ENCODE results near the gene KRTCAP2.

The KRTCAP2 gene

DNA sequence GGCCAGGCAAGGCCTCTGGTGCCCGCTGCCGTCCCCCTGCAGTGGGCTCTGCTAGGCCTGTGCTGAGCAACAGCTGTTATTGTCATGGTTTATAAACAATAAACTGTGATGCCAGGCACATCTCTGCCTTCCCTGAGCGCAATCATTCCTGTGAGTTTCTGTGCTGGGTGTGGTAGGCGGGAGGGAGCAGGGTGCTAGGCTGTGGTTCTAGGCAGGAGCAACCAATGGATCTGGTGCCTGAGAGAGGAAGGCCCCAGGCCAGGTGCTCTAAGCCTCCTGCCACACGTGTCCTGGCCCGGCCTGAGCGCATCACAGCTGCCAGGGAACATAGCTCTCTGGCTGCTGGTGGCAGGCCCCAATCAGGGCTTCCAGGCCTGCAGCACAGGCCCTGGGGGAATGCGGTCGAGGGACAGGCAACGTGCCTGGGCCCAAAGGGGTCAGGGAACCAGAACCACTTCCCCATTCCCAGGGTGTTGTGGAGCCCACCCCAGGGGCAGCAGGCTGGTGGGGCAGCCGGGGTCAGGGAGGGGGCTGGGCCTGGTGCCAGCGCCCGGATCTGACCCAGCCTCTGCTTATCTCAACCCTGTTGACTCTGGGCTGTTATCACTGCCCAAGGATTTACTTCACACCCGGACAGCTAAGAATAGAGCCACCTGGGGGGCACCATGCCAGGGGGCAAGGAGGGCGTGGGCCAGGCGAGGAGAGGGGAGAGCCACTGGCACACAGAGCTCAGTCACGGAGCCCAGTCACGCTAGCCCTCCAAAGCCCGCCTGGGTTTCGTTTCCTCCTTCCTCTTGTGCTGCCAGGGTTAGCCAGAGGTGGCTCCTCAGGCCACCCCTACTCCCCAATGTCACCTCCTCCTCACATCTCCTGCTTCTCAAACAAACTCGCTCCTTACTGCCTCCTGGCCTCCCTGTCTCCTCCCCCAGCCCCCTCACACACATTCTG is 12.0 kb upstream of the KRTCAP2 start:
- no peak for DNase-seq (ENCODE audit: low read depth in 1 of 2, low spot score in 1 of 2)

DNA sequence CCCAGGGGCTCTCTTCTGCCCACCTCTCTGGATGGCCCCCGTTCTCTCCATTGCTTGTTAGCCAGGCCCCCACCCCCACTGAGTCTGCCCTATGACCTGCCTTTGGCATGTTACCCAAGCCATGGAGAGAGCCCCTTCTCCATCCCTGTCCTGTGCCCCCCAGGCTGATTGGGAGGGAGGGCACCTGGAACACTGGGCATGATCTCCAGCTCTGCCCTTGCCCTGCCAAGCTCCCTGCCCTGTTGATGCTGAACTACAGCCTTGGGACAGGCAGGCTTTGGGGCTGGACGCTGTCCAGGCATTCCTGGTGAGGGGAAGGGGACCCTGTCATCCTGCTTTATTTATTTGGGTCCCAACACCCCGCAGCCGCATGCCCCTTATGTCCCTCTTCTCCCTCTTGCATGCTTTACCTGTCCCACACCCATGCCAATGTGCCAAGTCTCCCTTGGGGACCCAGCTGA is 11.3 kb upstream of the KRTCAP2 start:
- DNase-seq (ENCODE audit: low read depth in 1 of 2, low spot score in 1 of 2): no peak

DNA sequence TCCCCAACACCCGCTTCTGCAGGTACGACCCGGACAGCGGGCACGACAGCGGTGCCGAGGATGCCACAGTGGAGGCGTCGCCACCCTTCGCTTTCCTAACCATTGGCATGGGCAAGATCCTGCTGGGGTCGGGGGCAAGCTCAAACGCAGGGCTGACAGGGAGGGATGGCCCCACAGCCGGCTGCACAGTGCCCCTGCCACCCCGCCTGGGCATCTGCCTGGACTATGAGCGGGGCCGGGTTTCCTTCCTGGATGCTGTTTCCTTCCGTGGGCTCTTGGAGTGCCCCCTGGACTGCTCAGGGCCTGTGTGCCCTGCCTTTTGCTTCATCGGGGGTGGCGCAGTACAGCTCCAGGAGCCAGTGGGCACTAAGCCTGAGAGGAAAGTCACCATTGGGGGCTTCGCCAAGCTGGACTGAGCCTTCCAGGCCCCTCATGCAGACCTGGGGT is 10.7 kb upstream of the KRTCAP2 start:
- no peak for DNase-seq (ENCODE audit: low read depth in 1 of 2, low spot score in 1 of 2)

DNA sequence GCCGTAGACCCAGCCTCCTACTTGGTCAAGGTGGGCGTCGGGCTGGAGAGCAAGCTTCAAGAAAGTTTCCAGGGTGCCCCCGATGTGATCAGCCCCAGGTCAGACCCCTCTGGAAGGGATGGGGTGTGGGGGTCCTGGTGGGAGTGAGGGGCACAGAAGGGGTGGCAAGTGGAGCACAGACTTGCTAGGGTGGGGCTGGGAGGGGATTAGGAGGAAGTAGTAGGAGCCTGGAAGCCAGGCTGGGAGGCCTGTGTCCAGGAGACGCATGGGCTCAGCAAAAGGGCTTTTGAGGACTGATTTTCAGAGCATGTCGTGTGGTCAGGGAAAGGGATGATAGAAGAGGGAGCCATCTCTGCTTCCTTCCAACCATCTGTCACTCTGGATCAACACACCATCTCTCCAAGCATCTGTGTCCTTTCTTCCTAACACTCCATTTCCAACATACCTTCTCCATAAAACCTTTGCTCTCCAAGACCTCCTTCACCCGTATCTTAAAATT is 9.0 kb upstream of the KRTCAP2 start:
- DNase-seq (ENCODE audit: low read depth in 1 of 2, low spot score in 1 of 2): no peak

DNA sequence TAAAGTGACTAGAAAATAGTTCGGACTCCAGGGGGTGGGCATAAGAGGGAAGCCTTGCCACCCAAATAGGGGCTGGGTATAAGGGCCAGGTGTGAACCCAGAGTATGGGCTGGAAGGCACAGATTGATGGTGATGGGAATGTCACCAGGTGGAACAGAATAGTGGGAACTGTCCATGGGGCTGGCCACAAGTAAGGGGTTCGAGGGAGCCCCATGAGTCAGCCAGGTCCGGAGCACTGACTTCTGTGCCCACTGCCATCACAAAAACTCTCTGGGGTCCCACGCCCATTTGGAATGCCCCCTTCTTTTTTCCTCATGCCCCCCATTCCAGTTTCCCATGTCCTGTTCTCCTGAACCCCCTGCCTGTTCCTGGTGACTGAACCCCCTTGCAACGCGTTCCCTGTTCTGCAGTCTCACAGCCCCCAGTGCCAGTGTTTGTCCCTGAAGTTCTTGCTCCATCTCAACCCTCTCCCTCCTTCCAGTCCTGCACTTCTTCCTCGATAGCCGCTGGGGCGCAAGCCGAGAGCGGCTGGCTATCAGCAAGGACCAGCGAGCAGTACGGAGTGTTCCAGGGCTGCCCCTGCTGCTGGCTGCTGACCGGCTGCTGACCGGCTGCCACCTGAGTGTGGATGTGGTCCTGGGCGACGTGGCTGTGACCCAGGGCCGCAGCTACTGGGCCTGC is 8.4 kb upstream of the KRTCAP2 start:
- no peak for DNase-seq (ENCODE audit: low read depth in 1 of 2, low spot score in 1 of 2)

DNA sequence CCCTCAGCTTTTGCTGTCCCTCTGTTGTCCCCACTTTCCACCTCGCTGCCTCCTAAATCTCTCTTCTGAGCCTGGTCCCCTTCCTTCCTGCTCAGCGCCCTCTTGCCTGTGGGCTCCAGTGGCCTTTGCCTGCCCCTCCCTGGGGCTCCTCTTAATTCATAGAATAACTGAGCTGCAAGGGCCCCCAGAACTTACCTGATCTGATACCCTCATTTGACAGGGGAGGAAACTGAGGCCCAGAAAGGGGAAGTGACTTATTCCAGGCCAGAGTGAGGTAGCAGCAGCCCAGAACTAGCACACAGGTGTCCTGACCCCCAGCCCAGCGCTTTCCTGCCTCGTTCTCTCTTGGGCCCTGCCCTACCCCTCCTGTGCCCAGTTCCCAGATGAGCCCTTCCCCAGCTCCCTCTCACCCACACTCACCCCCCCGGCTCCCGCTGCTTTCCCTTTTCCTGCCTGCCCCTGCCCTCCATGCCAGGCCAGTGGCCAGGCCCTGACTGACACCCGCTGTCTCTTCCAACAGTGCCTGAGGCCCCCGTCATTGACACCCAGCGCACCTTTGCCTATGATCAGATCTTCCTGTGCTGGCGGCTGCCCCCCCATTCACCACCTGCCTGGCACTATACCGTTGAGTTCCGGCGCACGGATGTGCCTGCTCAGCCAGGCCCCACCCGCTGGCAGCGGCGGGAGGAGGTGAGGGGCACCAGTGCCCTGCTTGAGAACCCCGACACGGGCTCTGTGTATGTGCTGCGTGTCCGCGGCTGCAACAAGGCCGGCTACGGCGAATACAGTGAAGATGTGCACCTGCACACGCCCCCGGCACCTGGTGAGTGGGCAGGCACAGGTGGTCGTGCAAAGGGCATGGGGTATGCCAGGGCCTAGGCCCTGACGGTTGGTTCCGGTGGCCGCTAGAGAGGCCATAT is 6.3 kb upstream of the KRTCAP2 start:
- DNase-seq (ENCODE audit: low read depth in 1 of 2, low spot score in 1 of 2): no peak

DNA sequence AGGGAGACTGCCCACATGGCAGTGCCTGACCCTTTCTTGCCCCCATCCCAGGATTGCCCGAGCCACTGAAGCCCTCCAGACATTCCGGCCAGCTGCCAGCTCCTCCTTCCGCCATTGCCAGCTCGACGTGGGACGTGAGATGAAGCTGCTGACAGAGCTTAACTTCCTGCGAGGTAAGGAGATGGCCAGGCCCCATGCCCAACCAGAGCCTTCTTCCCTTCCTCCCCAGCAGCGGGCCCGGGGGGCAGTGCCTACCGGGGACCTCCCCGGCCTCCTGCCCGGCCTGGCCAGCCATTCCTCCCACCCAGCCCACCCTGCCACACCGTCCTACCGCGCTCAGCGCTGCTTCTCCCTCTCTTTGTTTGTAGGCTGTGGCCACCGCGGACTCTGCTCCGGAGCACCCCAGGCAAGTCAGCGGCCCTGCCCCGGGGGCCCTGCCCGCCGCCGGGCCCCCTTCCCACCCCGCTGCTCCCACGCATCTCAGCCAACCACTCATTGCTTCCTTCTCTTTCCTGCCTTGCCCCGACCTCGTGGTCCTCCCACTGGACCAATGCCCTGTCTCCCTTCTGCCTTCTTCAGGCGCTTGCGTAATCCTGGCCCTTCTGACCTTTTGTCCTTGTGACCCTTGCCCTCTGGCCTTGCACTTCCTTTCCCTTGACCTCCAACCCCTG is 5.5 kb upstream of the KRTCAP2 start:
- DNase-seq (ENCODE audit: low read depth in 1 of 2, low spot score in 1 of 2): no peak

DNA sequence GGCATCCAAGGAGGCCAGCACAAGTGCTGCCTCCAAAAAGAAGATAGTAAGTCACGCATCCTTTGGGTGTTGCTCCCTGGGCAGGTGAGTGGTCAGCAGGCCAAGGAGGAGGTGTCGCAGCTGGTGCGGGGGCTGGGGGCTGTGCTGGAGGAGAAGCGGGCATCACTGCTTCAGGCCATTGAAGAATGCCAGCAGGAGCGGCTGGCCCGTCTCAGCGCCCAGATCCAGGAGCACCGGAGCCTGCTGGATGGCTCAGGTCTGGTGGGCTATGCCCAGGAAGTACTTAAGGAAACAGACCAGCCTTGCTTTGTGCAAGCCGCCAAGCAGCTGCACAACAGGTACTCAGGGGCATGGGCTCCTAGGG is 4.8 kb upstream of the KRTCAP2 start:
- no peak for DNase-seq (ENCODE audit: low read depth in 1 of 2, low spot score in 1 of 2)

DNA sequence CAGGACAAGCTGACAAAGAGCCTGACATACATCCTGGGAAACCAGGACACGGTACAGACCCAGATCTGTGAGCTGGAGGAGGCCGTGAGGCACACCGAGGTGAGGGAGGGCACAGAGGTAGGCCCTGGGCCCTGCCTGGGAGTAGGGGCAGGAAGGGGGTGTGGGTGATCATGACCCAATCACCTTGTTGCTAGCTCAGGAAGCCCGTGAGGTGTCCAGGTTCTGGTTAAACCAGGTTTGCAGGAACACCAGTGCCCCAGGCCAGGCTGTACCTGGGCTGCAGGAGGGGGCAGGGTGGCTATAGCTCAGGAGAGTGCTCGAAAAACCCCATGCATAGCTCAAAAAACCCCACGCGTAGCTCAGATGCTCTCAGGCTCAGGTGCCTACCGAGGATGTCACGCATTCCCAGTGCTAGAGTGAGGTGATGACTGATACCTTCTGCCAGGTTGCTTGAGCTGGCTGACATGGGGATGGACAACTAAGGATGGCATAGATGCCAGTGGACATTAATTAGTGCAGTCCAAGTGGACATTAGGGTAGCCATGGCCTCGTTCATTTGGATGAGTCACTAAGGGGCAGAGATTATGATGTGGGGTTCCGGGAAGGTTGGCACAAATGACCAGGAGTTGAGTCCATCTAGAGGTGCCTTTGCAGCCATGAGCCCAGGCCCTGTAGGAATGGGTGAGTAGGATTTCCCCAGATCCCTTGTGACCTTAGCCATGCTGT is 4.3 kb upstream of the KRTCAP2 start:
- no peak for DNase-seq (ENCODE audit: low read depth in 1 of 2, low spot score in 1 of 2)

DNA sequence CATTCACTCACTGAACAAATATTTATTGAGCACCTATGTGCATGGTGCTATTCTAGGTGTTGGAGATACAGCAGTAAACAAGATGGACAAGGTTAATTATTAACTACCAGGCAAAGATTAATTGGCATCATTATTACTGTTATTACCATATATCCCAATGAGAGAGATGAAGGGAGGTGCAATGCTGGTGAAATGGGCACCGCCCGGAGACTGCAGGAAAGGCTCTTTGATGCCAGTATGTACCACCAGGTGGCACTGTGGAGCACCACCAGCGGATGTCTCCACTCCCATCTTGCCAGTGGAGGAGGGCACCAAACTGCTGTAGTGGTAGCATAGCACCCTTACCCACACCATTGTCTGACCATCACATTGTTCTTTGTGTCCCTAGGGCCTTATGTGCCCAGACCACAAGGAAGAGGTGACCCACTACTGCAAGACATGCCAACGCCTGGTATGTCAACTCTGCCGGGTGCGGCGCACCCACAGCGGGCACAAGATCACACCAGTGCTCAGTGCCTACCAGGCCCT is 3.5 kb upstream of the KRTCAP2 start:
- DNase-seq (ENCODE audit: low read depth in 1 of 2, low spot score in 1 of 2): peak; percentile 69 to 75

DNA sequence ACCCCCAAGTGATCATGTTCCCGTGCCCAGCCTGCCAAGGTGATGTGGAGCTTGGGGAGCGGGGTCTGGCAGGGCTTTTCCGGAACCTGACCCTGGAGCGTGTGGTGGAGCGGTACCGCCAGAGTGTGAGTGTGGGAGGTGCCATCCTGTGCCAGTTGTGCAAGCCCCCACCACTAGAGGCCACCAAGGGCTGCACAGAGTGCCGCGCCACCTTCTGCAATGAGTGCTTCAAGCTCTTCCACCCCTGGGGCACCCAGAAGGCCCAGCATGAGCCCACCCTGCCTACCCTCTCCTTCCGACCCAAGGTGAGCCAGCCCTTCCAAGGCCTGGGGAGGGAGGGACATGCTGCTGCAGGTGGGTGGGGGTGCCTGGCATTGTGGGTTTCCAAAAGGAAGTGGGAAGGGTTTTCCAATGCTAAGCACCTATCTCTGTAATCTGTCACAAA is 2.8 kb upstream of the KRTCAP2 start:
- no peak for DNase-seq (ENCODE audit: low read depth in 1 of 2, low spot score in 1 of 2)

DNA sequence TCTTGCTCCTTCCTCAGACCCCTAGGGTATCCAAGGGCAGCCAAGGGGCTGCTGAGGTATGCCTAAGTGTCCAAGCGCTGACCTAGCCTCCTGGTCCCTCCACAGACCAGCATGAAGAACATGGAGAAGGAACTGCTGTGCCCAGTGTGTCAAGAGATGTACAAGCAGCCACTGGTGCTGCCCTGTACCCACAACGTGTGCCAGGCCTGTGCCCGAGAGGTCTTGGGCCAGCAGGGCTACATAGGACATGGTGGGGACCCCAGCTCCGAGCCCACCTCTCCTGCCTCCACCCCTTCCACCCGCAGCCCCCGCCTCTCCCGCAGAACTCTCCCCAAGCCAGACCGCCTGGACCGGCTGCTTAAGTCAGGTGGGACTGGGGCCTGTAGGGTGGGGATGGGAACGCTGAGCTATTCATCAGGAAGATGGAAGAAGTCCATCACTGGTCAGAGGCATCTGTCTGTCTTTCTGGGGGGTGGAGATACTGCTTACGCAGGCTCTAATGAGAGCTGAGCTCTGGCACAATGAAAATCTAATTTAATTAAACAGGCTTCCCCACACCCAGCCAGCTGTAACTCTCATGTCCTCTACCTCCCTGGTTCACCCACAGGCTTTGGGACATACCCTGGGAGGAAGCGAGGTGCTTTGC is 2.3 kb upstream of the KRTCAP2 start:
- DNase-seq (ENCODE audit: low read depth in 1 of 2, low spot score in 1 of 2): no peak

DNA sequence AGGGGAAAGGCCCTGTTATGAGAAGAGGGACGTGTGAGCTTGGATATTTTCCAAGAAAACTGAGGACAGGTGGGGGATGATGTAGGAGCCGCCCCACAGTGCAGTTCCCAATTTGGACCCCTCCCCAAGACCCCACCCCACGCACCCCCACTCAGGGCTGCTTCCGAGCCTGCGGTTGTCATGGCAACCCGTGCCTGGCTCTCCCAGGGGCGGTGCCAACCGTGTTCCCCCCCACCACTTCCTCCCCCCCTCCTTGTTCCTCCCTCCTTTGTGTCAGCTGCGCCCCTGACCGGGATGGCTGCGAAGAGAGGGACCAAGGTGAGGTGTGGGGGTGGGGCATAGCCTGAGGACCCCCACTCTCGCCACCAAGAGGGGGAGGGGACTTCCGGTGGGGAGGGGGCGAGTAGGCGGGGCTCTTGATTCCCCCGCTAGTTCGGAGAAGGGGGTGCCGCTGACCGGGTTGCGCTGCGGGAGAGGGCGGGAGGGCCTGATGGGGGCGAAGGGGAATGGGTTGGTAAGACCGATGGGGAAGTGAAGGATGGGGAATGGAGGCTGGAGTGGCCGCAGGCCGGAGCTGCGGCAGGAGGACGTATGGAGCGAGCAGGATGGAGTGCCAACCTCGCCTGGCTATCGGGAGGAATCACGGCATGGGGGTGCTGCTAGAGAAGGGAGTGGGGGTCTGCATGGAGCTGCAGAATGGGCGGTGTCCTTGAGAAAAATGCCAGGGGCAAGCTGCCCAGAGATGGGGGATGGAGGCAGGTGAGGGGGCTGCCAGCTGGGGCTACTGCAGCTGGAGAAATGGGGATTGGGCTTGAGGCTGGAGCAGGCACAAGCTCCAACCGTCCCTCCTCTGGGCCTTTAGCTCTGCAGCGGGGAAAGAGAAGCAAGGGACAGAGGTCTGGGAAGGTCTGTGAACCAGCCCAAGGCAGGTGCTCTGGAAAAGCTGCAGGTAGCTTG is 1.5 kb upstream of the KRTCAP2 start:
- DNase-seq (ENCODE audit: low read depth in 1 of 2, low spot score in 1 of 2): peak in 1 of 2 donors; percentile 22

DNA sequence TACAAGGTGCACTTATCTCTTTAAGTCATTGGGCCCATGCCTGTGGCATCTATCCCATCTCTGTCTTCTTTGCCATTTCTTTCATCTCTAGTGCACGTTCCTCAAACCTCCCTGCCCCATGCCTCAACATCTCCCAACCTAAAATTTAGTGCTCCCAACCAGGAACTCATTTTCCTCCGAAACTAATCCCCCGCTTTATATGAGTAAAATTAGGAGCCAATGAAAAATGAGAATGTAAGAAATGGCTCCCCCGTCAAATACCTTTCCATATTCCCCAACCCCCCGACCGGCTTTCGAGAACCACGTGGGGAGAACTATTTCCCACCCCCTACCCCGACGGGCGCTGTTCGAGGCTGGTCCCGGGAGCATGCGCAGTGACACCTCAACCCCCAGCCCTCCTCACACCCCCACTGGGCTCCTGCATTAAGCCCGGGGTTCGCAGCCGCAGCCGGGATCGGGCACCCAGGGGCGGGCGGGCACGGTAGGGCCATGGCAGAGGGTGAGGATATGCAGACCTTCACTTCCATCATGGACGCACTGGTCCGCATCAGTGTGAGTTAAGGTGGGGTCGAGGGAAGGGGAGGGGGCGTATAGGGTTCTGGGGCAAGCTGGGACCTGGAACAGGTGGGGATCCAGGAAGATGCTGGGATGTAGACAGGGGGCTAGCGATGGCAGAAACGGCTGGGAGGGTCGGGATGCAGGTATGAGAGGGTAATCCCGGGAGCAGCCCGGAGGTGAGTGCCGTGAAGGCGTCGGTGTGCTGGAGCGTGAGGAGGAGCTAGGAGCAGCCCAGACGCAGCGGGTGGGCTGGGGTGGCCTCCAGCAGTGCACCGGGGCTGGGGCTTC is 597 bp upstream of the KRTCAP2 start, which contains the start of gene TRIM46:
TSS of gene TRIM46 (plus strand) at position 372 of the 846 bp plus-strand sequence. CDS start at position 490, 118 bp downstream.
- peak in 1 of 2 donors; percentile 57 for DNase-seq (ENCODE audit: low read depth in 1 of 2, low spot score in 1 of 2)

DNA sequence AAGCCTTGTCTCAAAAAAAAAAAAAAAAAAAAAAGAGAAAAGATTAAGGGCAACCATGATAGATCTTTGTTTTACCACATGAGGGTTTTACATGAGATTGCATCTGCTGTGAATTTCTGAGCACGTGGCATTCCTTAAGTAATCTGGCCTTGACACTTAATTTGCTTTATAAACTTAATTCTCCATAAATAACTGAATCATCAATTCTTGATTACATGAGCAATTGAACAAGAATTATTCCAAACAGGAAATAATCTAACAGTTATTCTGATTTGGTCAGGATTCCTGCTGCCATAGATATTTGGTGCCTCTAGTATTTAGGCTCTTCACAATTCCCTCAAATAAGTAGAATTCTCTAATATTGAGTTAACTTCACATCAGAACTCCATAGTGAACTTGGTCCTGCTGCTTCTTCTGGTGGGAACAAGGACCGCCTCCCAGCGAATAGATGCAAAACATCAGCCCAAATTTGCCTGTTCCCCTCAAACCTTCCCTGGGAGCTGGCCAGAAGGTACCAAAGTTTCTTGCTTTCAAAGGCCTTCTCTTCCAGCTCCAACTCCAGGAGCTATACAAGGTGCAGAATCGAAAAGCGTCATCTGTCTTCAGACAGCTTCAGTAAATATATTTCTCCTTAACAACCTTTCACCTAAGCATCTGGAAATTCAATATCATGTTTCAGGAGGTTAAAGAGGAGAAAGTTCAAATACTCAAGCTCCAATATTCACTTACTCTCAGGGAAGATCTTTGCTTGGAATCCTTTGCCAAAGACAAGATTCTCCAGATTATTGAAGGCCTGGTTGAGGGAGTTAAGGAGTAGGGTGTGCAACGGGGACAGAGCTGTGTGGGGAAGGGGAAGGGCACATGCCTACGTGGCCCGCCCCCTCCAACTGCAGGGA is 1.0 kb downstream of the KRTCAP2 start:
- no peak for DNase-seq (ENCODE audit: low read depth in 1 of 2, low spot score in 1 of 2)

DNA sequence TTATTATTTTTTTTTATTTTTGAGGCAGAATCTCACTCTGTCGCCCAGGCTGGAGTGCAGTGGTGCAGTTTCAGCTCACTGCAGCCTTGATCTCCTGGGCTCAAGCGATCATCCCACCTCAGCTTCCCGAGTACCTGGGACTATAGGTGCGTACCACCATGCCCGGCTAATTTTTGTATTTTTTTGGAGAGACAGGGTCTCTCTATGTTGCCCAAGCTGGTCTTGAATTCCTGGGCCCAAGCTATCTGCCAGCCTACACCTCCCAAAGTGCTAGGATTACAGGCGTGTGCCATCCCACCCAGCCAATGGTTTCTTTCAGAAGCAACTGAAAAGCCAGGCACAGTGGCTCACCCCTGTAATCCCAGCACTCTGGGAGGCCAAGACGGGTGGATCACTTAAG is 2.3 kb downstream of the KRTCAP2 start:
- DNase-seq (ENCODE audit: low read depth in 1 of 2, low spot score in 1 of 2): no peak

All from stimulated activated CD4-positive, alpha-beta T cell treated with anti-CD3 and anti-CD28 coated beads, Interleukin-15, amount 100 ng/mL, for 1 hour (primary cell).